K562 (cell line): Measurements from ENCODE around the gene MIF. TPM values are rescaled to one million over a fixed set of nuclear protein-coding genes. Genes with fewer than 3 reads are reported as not detected.

Source experiments
- ATAC-seq: fragments of 200-7000 bp; cut with Tn5 transposase; 3 replicates; pipeline ENCODE4 v1.9.1; 2020; ENCODE audit warnings: moderate library complexity
- BruUV-seq: library from RNA; stranded (reverse); fragments of 400-500 nt; replicated peaks from 2 replicates; lab custom pipeline; 2021; lab: Mats Ljungman, UMichigan
- CTCF ChIA-PET: fragments of 300-600 bp; formaldehyde crosslinking; extraction: SDS; loops from one replicate; lab custom pipeline; 2021; ENCODE audit warnings: low intra/inter-chr PET ratio; lab: Yijun Ruan, JAX
- POLR2A ChIA-PET: fragments of 300-600, 350-650 bp; sonication (Branson Sonifier 250); formaldehyde crosslinking; extraction: SDS; loops from one replicate; lab custom pipeline; 2021; ENCODE audit warnings: antibody characterized with exemption, inconsistent platforms; lab: Yijun Ruan, JAX
- DNase-seq, 4 experiments: peaks; one replicate each; pipeline versions ENCODE4 v3.0.0 to v3.0.0-alpha.2; 2011 to 2018; ENCODE audit warnings: low spot score in 3 of 4, mixed read lengths in 3 of 4; ENCODE audit errors: extremely low read depth in 1 of 4
- FAIRE-seq: peaks from 2 replicates; lab custom pipeline; 2011; peaks lifted over from hg19 to GRCh38; lab: Jason Lieb, UNC
- H2AFZ ChIP-seq: 2 replicates; pipeline ENCODE4 v1.6.0; 2011; ENCODE audit warnings: low read depth, low read length, control low read depth, inconsistent platforms
- H3K27ac ChIP-seq: fragments of 200-600 bp; 3 replicates; pipeline ENCODE4 v1.8.0; 2011; ENCODE audit warnings: low read depth, mild to moderate bottlenecking, control low read depth, inconsistent platforms, low read length, moderate library complexity, mixed read lengths; ENCODE audit errors: extremely low read depth
- H3K27me3 ChIP-seq, 2 experiments: fragments of 300-600 bp in 1 of 2; 2 replicates in 1 of 2; 3 replicates in 1 of 2; pipeline versions ENCODE4 v1.6.0 to v1.8.0; 2011; ENCODE audit warnings: inconsistent platforms in 2 of 2, low read length in 2 of 2, mild to moderate bottlenecking in 1 of 2, mixed read lengths in 1 of 2, moderate library complexity in 1 of 2; ENCODE audit not compliant: control insufficient read depth in 2 of 2, insufficient read depth in 2 of 2
- H3K36me3 ChIP-seq: fragments of 300-600 bp; 3 replicates; pipeline ENCODE4 v1.8.0; 2011; ENCODE audit warnings: mild to moderate bottlenecking, low read length, inconsistent platforms; ENCODE audit not compliant: control insufficient read depth, insufficient read depth
- H3K4me1 ChIP-seq, 2 experiments: fragments of 200-600 bp in 1 of 2; replicated peaks in 1 of 2; 2 replicates in 1 of 2; 3 replicates in 1 of 2; pipeline versions ENCODE4 v1.5.1 to v1.8.0; 2011; ENCODE audit warnings: inconsistent platforms in 2 of 2, low read length in 2 of 2, mild to moderate bottlenecking in 1 of 2, mixed read lengths in 1 of 2, moderate library complexity in 1 of 2; ENCODE audit not compliant: control insufficient read depth in 2 of 2, insufficient read depth in 2 of 2
- H3K4me2 ChIP-seq: 2 replicates; pipeline ENCODE4 v1.6.1; 2011; ENCODE audit warnings: low read length, control low read depth, inconsistent platforms, mixed read lengths; ENCODE audit not compliant: insufficient read depth
- H3K4me3 ChIP-seq: fragments of 200-600 bp; sonication (generic), shearing (Covaris generic); 2 replicates; pipeline ENCODE4 v1.5.1; 2016; ENCODE audit warnings: control low read depth, inconsistent platforms
- H3K79me2 ChIP-seq: fragments of 200-600 bp; 3 replicates; pipeline ENCODE4 v1.8.0; 2011; ENCODE audit warnings: low read length, inconsistent platforms; ENCODE audit not compliant: control insufficient read depth, insufficient read depth
- H3K9ac ChIP-seq, 2 experiments: 2 replicates each; pipeline versions ENCODE4 v1.6.0 to v1.6.1; 2011; ENCODE audit warnings: low read depth in 2 of 2, low read length in 2 of 2, control low read depth in 1 of 2, inconsistent platforms in 1 of 2, mild to moderate bottlenecking in 1 of 2, mixed read lengths in 1 of 2; ENCODE audit not compliant: insufficient read depth in 1 of 2
- H3K9me1 ChIP-seq: one replicate; pipeline ENCODE4 v1.6.0; 2011; ENCODE audit warnings: inconsistent platforms, mild to moderate bottlenecking, low read length, moderate library complexity; ENCODE audit not compliant: control insufficient read depth, insufficient read depth
- H3K9me3 ChIP-seq: replicated peaks from 2 replicates; pipeline ENCODE4 v1.5.1; 2011; ENCODE audit warnings: low read depth, low read length, inconsistent platforms; ENCODE audit not compliant: control insufficient read depth, insufficient read depth
- H4K20me1 ChIP-seq: replicated peaks from 2 replicates; pipeline ENCODE4 v1.6.1; 2011; ENCODE audit warnings: low read length, inconsistent platforms, mixed read lengths; ENCODE audit not compliant: control insufficient read depth, insufficient read depth
- HMG20B ChIP-seq: fragments of 250-450 bp; sonication (Bioruptor Pico); IDR thresholded peaks from 2 replicates; pipeline ENCODE4 v1.5.0; 2021; ENCODE audit warnings: mild to moderate bottlenecking
- KLF6 ChIP-seq: fragments of 250-450 bp; sonication (Bioruptor Pico); IDR thresholded peaks from 2 replicates; pipeline ENCODE4 v1.4.0; 2020; ENCODE audit warnings: mild to moderate bottlenecking, moderate library complexity, borderline replicate concordance
- MCM2 ChIP-seq: fragments of 450-650 bp; IDR thresholded peaks from 2 replicates; pipeline ENCODE4 v1.6.1; 2017; ENCODE audit warnings: low read depth, mild to moderate bottlenecking
- SREBF2 ChIP-seq: sonication (generic); formaldehyde crosslinking; IDR thresholded peaks from 2 replicates; pipeline ENCODE4 v1.4.0; 2020; ENCODE audit warnings: mild to moderate bottlenecking, missing genetic modification reagents
- SRSF7 ChIP-seq: fragments of 200-400 bp; formaldehyde crosslinking; optimal IDR thresholded peaks from 2 replicates; pipeline ENCODE3; 2017; ENCODE audit warnings: mild to moderate bottlenecking, low read depth, low read length
- ZNF79 ChIP-seq: fragments of 250-450 bp; sonication (Bioruptor Pico); IDR thresholded peaks from 2 replicates; pipeline ENCODE4 v1.4.0; 2020; ENCODE audit warnings: low read depth, mild to moderate bottlenecking, moderate library complexity
- whole genome bisulfite sequencing: fragments of 100-300 bp; shearing (Covaris generic); methylation state at CpG from one replicate; pipeline ENCODE4 v1.1.6; 2016; ENCODE audit warnings: low coverage, mixed read lengths; ENCODE audit not compliant: insufficient coverage; ENCODE audit errors: missing lambda C conversion rate; 5-methylcytosine and 5-hydroxymethylcytosine counted together
- in situ Hi-C: fragments of 300-500 bp; cut with MboI; formaldehyde crosslinking; loops from 4 replicates; pipeline ENCODE4 v1.15.0; 2018; ENCODE audit warnings: inconsistent platforms, mixed read lengths
- intact Hi-C: fragments of 100-400 bp; cut with micrococcal nuclease; formaldehyde crosslinking; loops from 2 replicates; pipeline ENCODE4 v1.14.2; 2022
- polyA plus RNA-seq, 8 experiments: library from polyadenylated mRNA; depleted of rRNA in 4 of 8; stranded (reverse) in 5 of 8; unstranded in 3 of 8; fragments of >200 nt; fragmentation: Nextera tagmentation in 2 of 8; fragmentation: Illumina TruSeq in 1 of 8; extraction: Ambion mirVana in 2 of 8; extraction: Trizol in 1 of 8; gene quantifications; 2 replicates each; pipeline versions ENCODE4 v1.2.1 to v1.2.3, GENCODE V29; 2011 to 2014; ENCODE audit warnings: inconsistent platforms in 1 of 8, missing spikeins in 1 of 8
- total RNA-seq, 7 experiments: library from RNA; depleted of rRNA in 6 of 7; stranded (reverse); fragments of >200 nt in 6 of 7; fragmentation: Illumina TruSeq in 2 of 7; extraction: Trizol in 2 of 7; gene quantifications; 2 replicates each; pipeline versions ENCODE4 v1.2.1 to v1.2.3, GENCODE V29; 2011 to 2021; ENCODE audit warnings: low replicate concordance in 1 of 7
- TF ChIP-seq, protein P1 (sequence below): sonication (generic); IDR thresholded peaks from 2 replicates; pipeline ENCODE4 v1.6.1; 2016
- TF ChIP-seq, protein P2 (sequence below): fragments of 200-600 bp; sonication (generic); IDR thresholded peaks from one replicate; pipeline ENCODE4 v1.6.1; 2012; ENCODE audit warnings: mild to moderate bottlenecking, low read depth, low read length, inconsistent platforms

The MIF gene
- total and polyA plus RNA-seq, 9 of the 15 experiments (the other 6 are each of a cell fraction or from before 2014, with no cell fraction given): 7.4 to 666 (median 193) TPM

DNA sequence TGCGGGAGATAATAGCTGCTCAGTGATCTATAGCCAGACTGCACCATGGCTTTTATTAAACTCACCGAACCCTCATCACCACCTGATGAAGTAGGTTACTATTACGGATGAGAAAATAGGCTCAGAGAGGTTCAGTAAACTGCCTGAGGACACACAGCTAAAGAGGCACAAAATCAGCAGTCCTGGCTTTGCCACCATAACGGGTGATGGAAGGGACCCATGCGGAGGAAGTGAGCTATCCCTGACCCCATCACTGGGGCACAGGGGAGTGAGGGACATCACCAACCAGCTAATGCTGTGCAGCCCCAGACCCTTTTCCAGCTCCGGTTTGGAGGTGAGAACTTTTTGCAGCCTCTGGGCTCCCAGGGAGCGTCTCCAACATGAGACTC is 48.1 kb upstream of the MIF start (continued):
- TF ChIP-seq, protein P1, sequence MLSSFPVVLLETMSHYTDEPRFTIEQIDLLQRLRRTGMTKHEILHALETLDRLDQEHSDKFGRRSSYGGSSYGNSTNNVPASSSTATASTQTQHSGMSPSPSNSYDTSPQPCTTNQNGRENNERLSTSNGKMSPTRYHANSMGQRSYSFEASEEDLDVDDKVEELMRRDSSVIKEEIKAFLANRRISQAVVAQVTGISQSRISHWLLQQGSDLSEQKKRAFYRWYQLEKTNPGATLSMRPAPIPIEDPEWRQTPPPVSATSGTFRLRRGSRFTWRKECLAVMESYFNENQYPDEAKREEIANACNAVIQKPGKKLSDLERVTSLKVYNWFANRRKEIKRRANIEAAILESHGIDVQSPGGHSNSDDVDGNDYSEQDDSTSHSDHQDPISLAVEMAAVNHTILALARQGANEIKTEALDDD: no peak
- TF ChIP-seq MCM2: no peak

DNA sequence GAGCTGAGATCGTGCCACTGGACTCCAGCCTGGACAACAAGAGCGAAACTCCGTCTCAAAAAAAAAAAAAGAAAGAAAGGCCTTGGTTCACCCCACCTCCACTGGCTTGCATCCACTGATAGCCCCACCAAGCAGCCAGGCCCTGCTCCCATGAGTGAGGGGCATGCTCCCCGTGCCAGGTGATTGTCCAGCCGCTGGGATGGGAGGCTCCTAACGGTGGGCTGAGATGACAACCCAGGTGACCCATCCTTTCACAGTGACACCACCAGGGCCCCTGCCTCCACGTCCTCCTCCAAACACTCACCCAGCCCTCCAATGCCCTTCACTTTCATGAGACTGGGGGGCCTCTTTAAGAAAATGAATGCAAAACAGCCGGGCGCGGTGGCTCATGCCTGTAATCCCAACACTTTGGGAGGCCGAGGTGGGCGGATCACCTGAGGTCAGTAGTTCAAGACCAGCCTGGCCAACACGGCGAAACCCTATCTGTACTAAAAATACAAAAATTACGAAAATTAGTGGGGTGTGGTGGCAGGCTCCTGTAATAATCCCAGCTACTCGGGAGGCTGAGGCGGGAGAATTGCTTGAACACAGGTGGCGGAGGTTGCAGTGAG is 46.8 kb upstream of the MIF start:
- no peak overlapping the region for H3K9ac ChIP-seq
- H3K27ac ChIP-seq: no peak overlapping the region
- in situ Hi-C loops: loop anchor here (10.0 kb wide), 1 partner anchor 223 kb away; no protein-coding TSS in a partner anchor
- no peak for FAIRE-seq
- no TSS peak for BruUV-seq
- no peaks in the 10 kb centered on the region; a peak in 1 of 5 replicates for H3K27me3 ChIP-seq
- no peak overlapping the region for H2AFZ ChIP-seq
- no peak for ATAC-seq
- DNase-seq: no peak
- H3K79me2 ChIP-seq: no peaks in the 10 kb centered on the region
- 61% methylated on average over 12 of the region's 18 CpGs for WGBS
- H3K9me3 ChIP-seq: no peaks in the 10 kb centered on the region
- intact Hi-C loops: loop anchor here (5.0 kb wide), 3 partner anchors 80 to 310 kb away; partner anchors contain the start of gene CHCHD10
- no peak overlapping the region for H3K4me3 ChIP-seq
- H3K9me1 ChIP-seq: no peaks in the 10 kb centered on the region
- peaks cover 3 to 20% of the 10 kb centered on the region in 2 experiments; a peak in 3 of 5 replicates for H3K4me1 ChIP-seq
- H3K4me2 ChIP-seq: no peak overlapping the region
- ChIA-PET POLR2A (no interaction called here), CTCF (interaction anchor here (0.6 to 0.7 kb wide), 3 partner anchors 74 to 201 kb away, joined by 4 to 5 read pairs (median 5); no protein-coding TSS in a partner anchor)
- no peaks in the 10 kb centered on the region for H3K36me3 ChIP-seq
- no peaks in the 10 kb centered on the region for H4K20me1 ChIP-seq
- TF ChIP-seq ZNF79 (CRISPR knock-in tag) (no peak), HMG20B (CRISPR knock-in tag) (no peak), KLF6 (CRISPR knock-in tag) (no peak), SREBF2 (CRISPR knock-in tag) (no peak), SRSF7 (no peak)
- TF ChIP-seq, protein P2, sequence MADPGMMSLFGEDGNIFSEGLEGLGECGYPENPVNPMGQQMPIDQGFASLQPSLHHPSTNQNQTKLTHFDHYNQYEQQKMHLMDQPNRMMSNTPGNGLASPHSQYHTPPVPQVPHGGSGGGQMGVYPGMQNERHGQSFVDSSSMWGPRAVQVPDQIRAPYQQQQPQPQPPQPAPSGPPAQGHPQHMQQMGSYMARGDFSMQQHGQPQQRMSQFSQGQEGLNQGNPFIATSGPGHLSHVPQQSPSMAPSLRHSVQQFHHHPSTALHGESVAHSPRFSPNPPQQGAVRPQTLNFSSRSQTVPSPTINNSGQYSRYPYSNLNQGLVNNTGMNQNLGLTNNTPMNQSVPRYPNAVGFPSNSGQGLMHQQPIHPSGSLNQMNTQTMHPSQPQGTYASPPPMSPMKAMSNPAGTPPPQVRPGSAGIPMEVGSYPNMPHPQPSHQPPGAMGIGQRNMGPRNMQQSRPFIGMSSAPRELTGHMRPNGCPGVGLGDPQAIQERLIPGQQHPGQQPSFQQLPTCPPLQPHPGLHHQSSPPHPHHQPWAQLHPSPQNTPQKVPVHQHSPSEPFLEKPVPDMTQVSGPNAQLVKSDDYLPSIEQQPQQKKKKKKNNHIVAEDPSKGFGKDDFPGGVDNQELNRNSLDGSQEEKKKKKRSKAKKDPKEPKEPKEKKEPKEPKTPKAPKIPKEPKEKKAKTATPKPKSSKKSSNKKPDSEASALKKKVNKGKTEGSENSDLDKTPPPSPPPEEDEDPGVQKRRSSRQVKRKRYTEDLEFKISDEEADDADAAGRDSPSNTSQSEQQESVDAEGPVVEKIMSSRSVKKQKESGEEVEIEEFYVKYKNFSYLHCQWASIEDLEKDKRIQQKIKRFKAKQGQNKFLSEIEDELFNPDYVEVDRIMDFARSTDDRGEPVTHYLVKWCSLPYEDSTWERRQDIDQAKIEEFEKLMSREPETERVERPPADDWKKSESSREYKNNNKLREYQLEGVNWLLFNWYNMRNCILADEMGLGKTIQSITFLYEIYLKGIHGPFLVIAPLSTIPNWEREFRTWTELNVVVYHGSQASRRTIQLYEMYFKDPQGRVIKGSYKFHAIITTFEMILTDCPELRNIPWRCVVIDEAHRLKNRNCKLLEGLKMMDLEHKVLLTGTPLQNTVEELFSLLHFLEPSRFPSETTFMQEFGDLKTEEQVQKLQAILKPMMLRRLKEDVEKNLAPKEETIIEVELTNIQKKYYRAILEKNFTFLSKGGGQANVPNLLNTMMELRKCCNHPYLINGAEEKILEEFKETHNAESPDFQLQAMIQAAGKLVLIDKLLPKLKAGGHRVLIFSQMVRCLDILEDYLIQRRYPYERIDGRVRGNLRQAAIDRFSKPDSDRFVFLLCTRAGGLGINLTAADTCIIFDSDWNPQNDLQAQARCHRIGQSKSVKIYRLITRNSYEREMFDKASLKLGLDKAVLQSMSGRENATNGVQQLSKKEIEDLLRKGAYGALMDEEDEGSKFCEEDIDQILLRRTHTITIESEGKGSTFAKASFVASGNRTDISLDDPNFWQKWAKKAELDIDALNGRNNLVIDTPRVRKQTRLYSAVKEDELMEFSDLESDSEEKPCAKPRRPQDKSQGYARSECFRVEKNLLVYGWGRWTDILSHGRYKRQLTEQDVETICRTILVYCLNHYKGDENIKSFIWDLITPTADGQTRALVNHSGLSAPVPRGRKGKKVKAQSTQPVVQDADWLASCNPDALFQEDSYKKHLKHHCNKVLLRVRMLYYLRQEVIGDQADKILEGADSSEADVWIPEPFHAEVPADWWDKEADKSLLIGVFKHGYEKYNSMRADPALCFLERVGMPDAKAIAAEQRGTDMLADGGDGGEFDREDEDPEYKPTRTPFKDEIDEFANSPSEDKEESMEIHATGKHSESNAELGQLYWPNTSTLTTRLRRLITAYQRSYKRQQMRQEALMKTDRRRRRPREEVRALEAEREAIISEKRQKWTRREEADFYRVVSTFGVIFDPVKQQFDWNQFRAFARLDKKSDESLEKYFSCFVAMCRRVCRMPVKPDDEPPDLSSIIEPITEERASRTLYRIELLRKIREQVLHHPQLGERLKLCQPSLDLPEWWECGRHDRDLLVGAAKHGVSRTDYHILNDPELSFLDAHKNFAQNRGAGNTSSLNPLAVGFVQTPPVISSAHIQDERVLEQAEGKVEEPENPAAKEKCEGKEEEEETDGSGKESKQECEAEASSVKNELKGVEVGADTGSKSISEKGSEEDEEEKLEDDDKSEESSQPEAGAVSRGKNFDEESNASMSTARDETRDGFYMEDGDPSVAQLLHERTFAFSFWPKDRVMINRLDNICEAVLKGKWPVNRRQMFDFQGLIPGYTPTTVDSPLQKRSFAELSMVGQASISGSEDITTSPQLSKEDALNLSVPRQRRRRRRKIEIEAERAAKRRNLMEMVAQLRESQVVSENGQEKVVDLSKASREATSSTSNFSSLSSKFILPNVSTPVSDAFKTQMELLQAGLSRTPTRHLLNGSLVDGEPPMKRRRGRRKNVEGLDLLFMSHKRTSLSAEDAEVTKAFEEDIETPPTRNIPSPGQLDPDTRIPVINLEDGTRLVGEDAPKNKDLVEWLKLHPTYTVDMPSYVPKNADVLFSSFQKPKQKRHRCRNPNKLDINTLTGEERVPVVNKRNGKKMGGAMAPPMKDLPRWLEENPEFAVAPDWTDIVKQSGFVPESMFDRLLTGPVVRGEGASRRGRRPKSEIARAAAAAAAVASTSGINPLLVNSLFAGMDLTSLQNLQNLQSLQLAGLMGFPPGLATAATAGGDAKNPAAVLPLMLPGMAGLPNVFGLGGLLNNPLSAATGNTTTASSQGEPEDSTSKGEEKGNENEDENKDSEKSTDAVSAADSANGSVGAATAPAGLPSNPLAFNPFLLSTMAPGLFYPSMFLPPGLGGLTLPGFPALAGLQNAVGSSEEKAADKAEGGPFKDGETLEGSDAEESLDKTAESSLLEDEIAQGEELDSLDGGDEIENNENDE: no peak
